ENCODE measurements around the gene CLCN3. TPM values are rescaled to one million over a fixed set of nuclear protein-coding genes. Genes with fewer than 3 reads are reported as not detected.
"Not testable (repeated sequence)": the region's sequence is repeated elsewhere in the genome, so short reads cannot be mapped to it uniquely, and the experiment has no call there.

CLCN3 gene
- total and polyA plus RNA-seq, 4 donors = 9.5 to 58.6 (median 22.5) TPM

DNA sequence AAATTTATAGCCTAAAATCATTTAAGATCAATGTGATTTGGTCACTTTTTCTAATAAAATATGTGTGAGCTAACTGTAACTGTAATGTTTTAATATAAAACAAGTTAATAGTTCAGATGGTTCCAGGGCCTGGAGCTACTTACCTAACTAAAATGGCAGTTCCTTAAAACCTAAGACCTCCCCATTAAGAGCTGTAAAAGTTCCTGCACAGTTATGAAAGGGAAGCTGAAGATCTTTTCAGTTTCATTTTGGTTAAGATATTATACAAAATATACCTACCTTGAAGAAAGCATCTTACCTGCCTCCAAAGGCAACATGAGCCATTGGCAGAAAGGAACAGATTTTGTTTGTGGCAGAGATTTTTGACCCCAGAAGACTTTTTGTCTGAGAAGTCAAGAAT, 107.2 kb downstream of the CLCN3 start:
- H3K36me3 ChIP-seq (ENCODE audit: control insufficient read depth in 4 of 4, insufficient read depth in 3 of 4, low read depth in 1 of 4, low read length in 3 of 4) = peaks cover 2 to 15% (median 10%) of the 10 kb centered on the region in 4 donors
- no peak for DNase-seq (ENCODE audit: low spot score)
- no peaks in the 10 kb centered on the region for H3K27me3 ChIP-seq (ENCODE audit: control insufficient read depth in 4 of 4, insufficient read depth in 4 of 4, low read length in 3 of 4)
- TF ChIP-seq TAF1 (conservative IDR thresholded peaks at IDR 0.05) (no peak), GABPA (IDR thresholded peaks at IDR 0.05 in 1 of 2, conservative IDR thresholded peaks at IDR 0.05 in 1 of 2) (no peak), HNF4A (conservative IDR thresholded peaks at IDR 0.05) (no peak), FOXA2 (IDR thresholded peaks at IDR 0.05) (no peak), EGR1 (IDR thresholded peaks at IDR 0.05; ENCODE audit: low read depth in 2 of 2) (no peak), JUND (IDR thresholded peaks at IDR 0.05) (no peak), FOXA1 (IDR thresholded peaks at IDR 0.05) (no peak), NR2F2 (IDR thresholded peaks at IDR 0.05) (no peak), ZBTB33 (IDR thresholded peaks at IDR 0.05) (no peak), REST (IDR thresholded peaks at IDR 0.05) (no peak), ATF3 (IDR thresholded peaks at IDR 0.05) (no peak), CTCF (IDR thresholded peaks at IDR 0.05; ENCODE audit: low read depth, low read length, missing input control) (no peak), SP1 (IDR thresholded peaks at IDR 0.05) (no peak)
- TF ChIP-seq, protein P1, sequence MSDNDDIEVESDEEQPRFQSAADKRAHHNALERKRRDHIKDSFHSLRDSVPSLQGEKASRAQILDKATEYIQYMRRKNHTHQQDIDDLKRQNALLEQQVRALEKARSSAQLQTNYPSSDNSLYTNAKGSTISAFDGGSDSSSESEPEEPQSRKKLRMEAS (IDR thresholded peaks at IDR 0.05) = no peak
- no peak overlapping the region for H3K9ac ChIP-seq (ENCODE audit: low read depth in 1 of 2, low read length in 2 of 2)
- H3K9me3 ChIP-seq (ENCODE audit: control insufficient read depth in 4 of 4, low read length in 3 of 4) = no peaks in the 10 kb centered on the region
- no peaks in the 10 kb centered on the region for H3K4me1 ChIP-seq (ENCODE audit: control insufficient read depth in 4 of 4, insufficient read depth in 4 of 4, low read length in 3 of 4)
- no peak overlapping the region for H3K4me3 ChIP-seq (ENCODE audit: low read depth in 1 of 3, low read length in 3 of 3)
- H3K27ac ChIP-seq (ENCODE audit: low read depth in 1 of 2, low read length in 2 of 2) = no peak overlapping the region

- Histone ChIP-seq H3K36me3 (ENCODE audit: control insufficient read depth in 4 of 4, insufficient read depth in 3 of 4, low read depth in 1 of 4, low read length in 3 of 4) (peaks cover 2 to 15% (median 11%) of the 10 kb centered on the region in 4 donors), H3K27ac (ENCODE audit: low read depth in 1 of 2, low read length in 2 of 2) (no peak overlapping the region), H3K4me1 (ENCODE audit: control insufficient read depth in 4 of 4, insufficient read depth in 4 of 4, low read length in 3 of 4) (no peaks in the 10 kb centered on the region), H3K9ac (ENCODE audit: low read depth in 1 of 2, low read length in 2 of 2) (no peak overlapping the region), H3K27me3 (ENCODE audit: control insufficient read depth in 4 of 4, insufficient read depth in 4 of 4, low read length in 3 of 4) (no peaks in the 10 kb centered on the region), H3K4me3 (ENCODE audit: low read depth in 1 of 3, low read length in 3 of 3) (no peak overlapping the region), H3K9me3 (ENCODE audit: control insufficient read depth in 4 of 4, low read length in 3 of 4) (no peaks in the 10 kb centered on the region)
- TF ChIP-seq NR2F2 (IDR thresholded peaks at IDR 0.05) (no peak), GABPA (IDR thresholded peaks at IDR 0.05 in 1 of 2, conservative IDR thresholded peaks at IDR 0.05 in 1 of 2) (no peak), JUND (IDR thresholded peaks at IDR 0.05) (no peak), ATF3 (IDR thresholded peaks at IDR 0.05) (no peak), EGR1 (IDR thresholded peaks at IDR 0.05; ENCODE audit: low read depth in 2 of 2) (no peak), SP1 (IDR thresholded peaks at IDR 0.05) (no peak), REST (IDR thresholded peaks at IDR 0.05) (no peak), RXRA (IDR thresholded peaks at IDR 0.05) (no peak), RAD21 (IDR thresholded peaks at IDR 0.05) (no peak), HNF4G (IDR thresholded peaks at IDR 0.05) (no peak)
- 96% methylated on average over 5 of the region's 5 CpGs for WGBS
- no peak for DNase-seq (ENCODE audit: low spot score)
These were observed 110.2 kb downstream of the CLCN3 start for GRCh38 chr4:169730564-169730963.

- H3K36me3 ChIP-seq (ENCODE audit: control insufficient read depth in 4 of 4, insufficient read depth in 3 of 4, low read depth in 1 of 4, low read length in 3 of 4) = not testable (repeated sequence)
These were observed 118.2 kb downstream of the CLCN3 start for GRCh38 chr4:169738604-169739003.

More at GRCh38 chr4:169738604-169739003, 118.2 kb downstream of the CLCN3 start:
- not testable (repeated sequence) for H3K4me3 ChIP-seq (ENCODE audit: low read depth in 1 of 3, low read length in 3 of 3); H3K27ac ChIP-seq (ENCODE audit: low read depth in 1 of 2, low read length in 2 of 2); H3K4me1 ChIP-seq (ENCODE audit: control insufficient read depth in 4 of 4, insufficient read depth in 4 of 4, low read length in 3 of 4); H3K9me3 ChIP-seq (ENCODE audit: control insufficient read depth in 4 of 4, low read length in 3 of 4); DNase-seq (ENCODE audit: low spot score); H3K27me3 ChIP-seq (ENCODE audit: control insufficient read depth in 4 of 4, insufficient read depth in 4 of 4, low read length in 3 of 4); H3K9ac ChIP-seq (ENCODE audit: low read depth in 1 of 2, low read length in 2 of 2)
